Gastrocnemius medialis (tissue), 4 donors: Measurements from ENCODE around the gene ARL6IP5.

Experiments used
- CTCF ChIP-seq, 5 experiments: fragments of 450-650 bp in 3 of 5; fragments of 200-600 bp in 2 of 5; sonication (generic) in 2 of 5; IDR thresholded peaks in 4 of 5; conservative IDR thresholded peaks in 1 of 5; 1 replicate in 4 of 5; 2 replicates in 1 of 5; pipeline ENCODE4 v1.5.1; 2016 to 2019; ENCODE audit warnings: antibody characterized with exemption in 5 of 5, mild to moderate bottlenecking in 3 of 5, moderate library complexity in 3 of 5
- POLR2A ChIP-seq, 2 donors: fragments of 450-650 bp; IDR thresholded peaks; one replicate each; pipeline ENCODE4 v1.6.1; 2017; ENCODE audit warnings: antibody characterized with exemption in 2 of 2, mild to moderate bottlenecking in 2 of 2, moderate library complexity in 2 of 2

- no peak for TF ChIP-seq CTCF (IDR thresholded peaks at IDR 0.05 in 4 of 5, conservative IDR thresholded peaks at IDR 0.05 in 1 of 5)
- TF ChIP-seq POLR2A (IDR thresholded peaks at IDR 0.05), result no peak
Observed at GRCh38 chr3:69048990-69049389, 35.7 kb upstream of the ARL6IP5 start.
